Measurements from ENCODE around the gene SSU72. TPM values are rescaled to one million over a fixed set of nuclear protein-coding genes. Genes with fewer than 3 reads are reported as not detected.
A peak's percentile ranks its signal among the peaks of the same experiment; 100 is the strongest.

Gene SSU72
- total RNA-seq, 1 donor from 2014 or later: 104 TPM

GRCh38 chr1:1602968-1603506 is 28.4 kb upstream of the SSU72 start:
- no peak for TF ChIP-seq CTCF (IDR thresholded peaks at IDR 0.05; ENCODE audit: borderline replicate concordance)
- Histone ChIP-seq H3K27ac (replicated peaks) (no peak overlapping the region), H3K27me3 (ENCODE audit: low read depth) (peaks cover 64% of the 10 kb centered on the region), H3K4me3 (no peak overlapping the region), H3K9me3 (replicated peaks) (no peaks in the 10 kb centered on the region), H3K36me3 (no peaks in the 10 kb centered on the region), H3K4me1 (peaks cover 15% of the 10 kb centered on the region)
- DNase-seq: no peak
- intact Hi-C loops (cut with micrococcal nuclease): no loop called here

- DNase-seq: no peak
Observed at GRCh38 chr1:1602304-1602967, 27.8 kb upstream of the SSU72 start.

GRCh38 chr1:1601564-1602303 is 27.1 kb upstream of the SSU72 start:
- Histone ChIP-seq H3K27me3 (ENCODE audit: low read depth) (peaks cover 77% of the 10 kb centered on the region), H3K4me3 (no peak overlapping the region), H3K27ac (replicated peaks) (no peak overlapping the region), H3K4me1 (peaks cover 27% of the 10 kb centered on the region), H3K36me3 (no peaks in the 10 kb centered on the region), H3K9me3 (replicated peaks) (no peaks in the 10 kb centered on the region)
- DNase-seq: no peak
- no peak for TF ChIP-seq CTCF (IDR thresholded peaks at IDR 0.05; ENCODE audit: borderline replicate concordance)
- intact Hi-C loops (cut with micrococcal nuclease): no loop called here

More at GRCh38 chr1:1602304-1602967, 27.8 kb upstream of the SSU72 start:
- H3K27ac ChIP-seq (replicated peaks): no peak overlapping the region
- H3K27me3 ChIP-seq (ENCODE audit: low read depth): peaks cover 70% of the 10 kb centered on the region
- H3K4me1 ChIP-seq: peaks cover 21% of the 10 kb centered on the region
- H3K36me3 ChIP-seq: no peaks in the 10 kb centered on the region
- TF ChIP-seq CTCF (IDR thresholded peaks at IDR 0.05; ENCODE audit: borderline replicate concordance): no peak
- intact Hi-C loops (cut with micrococcal nuclease): no loop called here
- H3K9me3 ChIP-seq (replicated peaks): no peaks in the 10 kb centered on the region
- H3K4me3 ChIP-seq: no peak overlapping the region

GRCh38 chr1:1600861-1601563 is 26.3 kb upstream of the SSU72 start:
- intact Hi-C loops (cut with micrococcal nuclease): no loop called here
- Histone ChIP-seq H3K27ac (replicated peaks) (no peak overlapping the region), H3K4me1 (peaks cover 27% of the 10 kb centered on the region), H3K27me3 (ENCODE audit: low read depth) (peaks cover 84% of the 10 kb centered on the region), H3K4me3 (peak overlapping the region; percentile 64), H3K9me3 (replicated peaks) (no peaks in the 10 kb centered on the region), H3K36me3 (no peaks in the 10 kb centered on the region)
- TF ChIP-seq CTCF (IDR thresholded peaks at IDR 0.05; ENCODE audit: borderline replicate concordance): no peak
- DNase-seq: no peak

Measured in left ventricle myocardium inferior (tissue), 1 donor.